PC-9 (cell line): ENCODE data around the gene HBQ1.

Experiments
- EZH2 ChIP-seq: fragments of 200-600 bp; sonication (generic); IDR thresholded peaks from 2 replicates; pipeline ENCODE4 v1.8.0; 2017; ENCODE audit warnings: antibody characterized with exemption, low read depth
- TF ChIP-seq, protein P1 (sequence below): fragments of 200-600 bp; sonication (generic); conservative IDR thresholded peaks from 2 replicates; pipeline ENCODE4 v1.6.1; 2017; ENCODE audit warnings: mixed run types, antibody characterized with exemption, mild to moderate bottlenecking, moderate library complexity

DNA sequence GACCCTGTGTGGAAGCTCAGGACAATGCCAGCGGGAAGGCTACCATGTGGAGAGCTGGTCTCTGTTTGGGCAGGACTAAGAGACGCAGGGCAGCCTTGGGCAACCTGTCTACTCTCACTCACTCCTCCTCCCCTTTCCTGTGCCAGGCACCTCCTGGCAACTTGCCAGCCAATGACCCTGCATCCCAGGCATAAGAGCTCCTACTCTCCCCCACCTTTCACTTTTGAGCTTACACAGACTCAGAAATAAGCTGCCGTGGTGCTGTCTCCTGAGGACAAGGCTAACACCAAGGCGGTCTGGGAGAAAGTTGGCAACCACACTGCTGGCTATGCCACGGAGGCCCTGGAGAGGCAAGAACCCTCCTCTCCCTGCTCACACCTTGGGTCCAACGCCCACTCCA lies 11.8 kb upstream of the HBQ1 start:
- TF ChIP-seq, protein P1, sequence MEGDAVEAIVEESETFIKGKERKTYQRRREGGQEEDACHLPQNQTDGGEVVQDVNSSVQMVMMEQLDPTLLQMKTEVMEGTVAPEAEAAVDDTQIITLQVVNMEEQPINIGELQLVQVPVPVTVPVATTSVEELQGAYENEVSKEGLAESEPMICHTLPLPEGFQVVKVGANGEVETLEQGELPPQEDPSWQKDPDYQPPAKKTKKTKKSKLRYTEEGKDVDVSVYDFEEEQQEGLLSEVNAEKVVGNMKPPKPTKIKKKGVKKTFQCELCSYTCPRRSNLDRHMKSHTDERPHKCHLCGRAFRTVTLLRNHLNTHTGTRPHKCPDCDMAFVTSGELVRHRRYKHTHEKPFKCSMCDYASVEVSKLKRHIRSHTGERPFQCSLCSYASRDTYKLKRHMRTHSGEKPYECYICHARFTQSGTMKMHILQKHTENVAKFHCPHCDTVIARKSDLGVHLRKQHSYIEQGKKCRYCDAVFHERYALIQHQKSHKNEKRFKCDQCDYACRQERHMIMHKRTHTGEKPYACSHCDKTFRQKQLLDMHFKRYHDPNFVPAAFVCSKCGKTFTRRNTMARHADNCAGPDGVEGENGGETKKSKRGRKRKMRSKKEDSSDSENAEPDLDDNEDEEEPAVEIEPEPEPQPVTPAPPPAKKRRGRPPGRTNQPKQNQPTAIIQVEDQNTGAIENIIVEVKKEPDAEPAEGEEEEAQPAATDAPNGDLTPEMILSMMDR: no peak
- no peak for TF ChIP-seq EZH2
